ENCODE data around the gene SMG6.

The SMG6 gene

GRCh38 chr17:2025220-2025621 lies 278.4 kb downstream of the SMG6 start, which contains the start of gene RTN4RL1:
RTN4RL1 (minus strand) TSS chr17:2025334; CDS start chr17:2024865, 469 bp downstream.
- Histone ChIP-seq H3K23ac (ENCODE audit: low read length in 2 of 2) (no peak within 1 kb of the TSS), H3K27ac (ENCODE audit: low read length, poor library complexity, severe bottlenecking) (no peak within 1 kb of the TSS), H2BK5ac (ENCODE audit: low read depth, low read length, poor library complexity, severe bottlenecking) (no peak within 1 kb of the TSS), H4K8ac (ENCODE audit: low read length) (peak within 1 kb of the TSS; percentile 9), H3K4ac (ENCODE audit: low read depth in 1 of 2, low read length in 2 of 2) (no peak within 1 kb of the TSS), H3K36me3 (ENCODE audit: control insufficient read depth in 1 of 2, insufficient read depth in 2 of 2, low read depth in 1 of 2, low read length in 2 of 2) (no peaks in the 10 kb centered on the region), H3K4me1 (ENCODE audit: control insufficient read depth, insufficient read depth, low read depth, low read length) (peaks cover 35% of the 10 kb centered on the region), H2BK120ac (ENCODE audit: low read depth, low read length) (no peak within 1 kb of the TSS), H3K27me3 (ENCODE audit: control insufficient read depth in 1 of 2, insufficient read depth in 1 of 2, low read length in 2 of 2) (peaks cover 51 to 65% of the 10 kb centered on the region in 2 experiments), H3K4me2 (ENCODE audit: low read length, poor library complexity, severe bottlenecking) (peak within 1 kb of the TSS; percentile 89), H2BK12ac (ENCODE audit: low read length in 2 of 2) (no peak within 1 kb of the TSS), H2BK15ac (ENCODE audit: low read depth, poor library complexity, severe bottlenecking) (no peak within 1 kb of the TSS), H3K9me3 (ENCODE audit: control insufficient read depth, low read length) (no peaks in the 10 kb centered on the region), H2AK5ac (ENCODE audit: low read length, severe bottlenecking) (no peak within 1 kb of the TSS), H4K91ac (ENCODE audit: low read length) (no peak within 1 kb of the TSS), H3K14ac (ENCODE audit: low read length in 2 of 2) (no peak within 1 kb of the TSS), H3K79me1 (replicated peaks; ENCODE audit: low read length, poor library complexity, severe bottlenecking) (no peaks in the 10 kb centered on the region), H3K9ac (ENCODE audit: low read length) (no peak within 1 kb of the TSS), H3K4me3 (ENCODE audit: insufficient read depth in 1 of 2, low read depth in 1 of 2, low read length in 2 of 2) (peak within 1 kb of the TSS; percentile 44 to 62), H3K18ac (ENCODE audit: low read depth in 1 of 2, low read length in 2 of 2) (no peak within 1 kb of the TSS), H2AFZ (ENCODE audit: low read depth, low read length) (peak within 1 kb of the TSS; percentile 36)
- peak; percentile 47 for DNase-seq
- under 1% methylated on average over 46 of the region's 47 CpGs for WGBS

GRCh38 chr17:2024572-2025219 lies 278.9 kb downstream of the SMG6 start:
- no peak overlapping the region for H4K91ac ChIP-seq (ENCODE audit: low read length)

GRCh38 chr17:2023692-2024571 lies 279.7 kb downstream of the SMG6 start:
- peak; percentile 43 for DNase-seq
- Histone ChIP-seq H2BK12ac (ENCODE audit: low read length in 2 of 2) (no peak overlapping the region), H2BK15ac (ENCODE audit: low read depth, poor library complexity, severe bottlenecking) (no peak overlapping the region), H3K27me3 (ENCODE audit: control insufficient read depth in 1 of 2, insufficient read depth in 1 of 2, low read length in 2 of 2) (peaks cover 62 to 76% of the 10 kb centered on the region in 2 experiments), H3K79me1 (replicated peaks; ENCODE audit: low read length, poor library complexity, severe bottlenecking) (no peaks in the 10 kb centered on the region), H3K4me3 (ENCODE audit: insufficient read depth in 1 of 2, low read depth in 1 of 2, low read length in 2 of 2) (peak overlapping the region; percentile 16 to 62), H3K9me3 (ENCODE audit: control insufficient read depth, low read length) (no peaks in the 10 kb centered on the region), H4K91ac (ENCODE audit: low read length) (no peak overlapping the region), H2BK120ac (ENCODE audit: low read depth, low read length) (no peak overlapping the region), H4K8ac (ENCODE audit: low read length) (no peak overlapping the region), H2AK5ac (ENCODE audit: low read length, severe bottlenecking) (no peak overlapping the region), H3K4ac (ENCODE audit: low read depth in 1 of 2, low read length in 2 of 2) (no peak overlapping the region), H3K4me2 (ENCODE audit: low read length, poor library complexity, severe bottlenecking) (peak overlapping the region; percentile 89), H3K23ac (ENCODE audit: low read length in 2 of 2) (no peak overlapping the region), H2BK5ac (ENCODE audit: low read depth, low read length, poor library complexity, severe bottlenecking) (no peak overlapping the region), H2AFZ (ENCODE audit: low read depth, low read length) (no peak overlapping the region), H3K18ac (ENCODE audit: low read depth in 1 of 2, low read length in 2 of 2) (no peak overlapping the region), H3K27ac (ENCODE audit: low read length, poor library complexity, severe bottlenecking) (no peak overlapping the region), H3K9ac (ENCODE audit: low read length) (no peak overlapping the region), H3K14ac (ENCODE audit: low read length in 2 of 2) (no peak overlapping the region), H3K4me1 (ENCODE audit: control insufficient read depth, insufficient read depth, low read depth, low read length) (peaks cover 30% of the 10 kb centered on the region), H3K36me3 (ENCODE audit: control insufficient read depth in 1 of 2, insufficient read depth in 2 of 2, low read depth in 1 of 2, low read length in 2 of 2) (no peaks in the 10 kb centered on the region)
- 3% methylated on average over 71 of the region's 85 CpGs for WGBS

More at GRCh38 chr17:2024572-2025219, 278.9 kb downstream of the SMG6 start:
- Histone ChIP-seq H2AFZ (ENCODE audit: low read depth, low read length) (no peak overlapping the region), H4K8ac (ENCODE audit: low read length) (no peak overlapping the region), H3K4me1 (ENCODE audit: control insufficient read depth, insufficient read depth, low read depth, low read length) (peaks cover 34% of the 10 kb centered on the region), H3K9ac (ENCODE audit: low read length) (no peak overlapping the region), H3K27me3 (ENCODE audit: control insufficient read depth in 1 of 2, insufficient read depth in 1 of 2, low read length in 2 of 2) (peaks cover 56 to 71% of the 10 kb centered on the region in 2 experiments), H3K4me3 (ENCODE audit: insufficient read depth in 1 of 2, low read depth in 1 of 2, low read length in 2 of 2) (peak overlapping the region; percentile 44 to 62), H3K79me1 (replicated peaks; ENCODE audit: low read length, poor library complexity, severe bottlenecking) (no peaks in the 10 kb centered on the region), H2BK5ac (ENCODE audit: low read depth, low read length, poor library complexity, severe bottlenecking) (no peak overlapping the region), H3K23ac (ENCODE audit: low read length in 2 of 2) (no peak overlapping the region), H3K36me3 (ENCODE audit: control insufficient read depth in 1 of 2, insufficient read depth in 2 of 2, low read depth in 1 of 2, low read length in 2 of 2) (no peaks in the 10 kb centered on the region), H3K4me2 (ENCODE audit: low read length, poor library complexity, severe bottlenecking) (peak overlapping the region; percentile 89), H2AK5ac (ENCODE audit: low read length, severe bottlenecking) (no peak overlapping the region), H2BK12ac (ENCODE audit: low read length in 2 of 2) (no peak overlapping the region), H3K9me3 (ENCODE audit: control insufficient read depth, low read length) (no peaks in the 10 kb centered on the region), H3K27ac (ENCODE audit: low read length, poor library complexity, severe bottlenecking) (no peak overlapping the region), H2BK120ac (ENCODE audit: low read depth, low read length) (no peak overlapping the region), H2BK15ac (ENCODE audit: low read depth, poor library complexity, severe bottlenecking) (no peak overlapping the region), H3K18ac (ENCODE audit: low read depth in 1 of 2, low read length in 2 of 2) (no peak overlapping the region), H3K14ac (ENCODE audit: low read length in 2 of 2) (no peak overlapping the region), H3K4ac (ENCODE audit: low read depth in 1 of 2, low read length in 2 of 2) (no peak overlapping the region)
- DNase-seq, result no peak
- 4% methylated on average over 58 of the region's 73 CpGs for WGBS

GRCh38 chr17:2023256-2023655 lies 280.3 kb downstream of the SMG6 start:
- H3K4me3 ChIP-seq (ENCODE audit: insufficient read depth in 1 of 2, low read depth in 1 of 2, low read length in 2 of 2), result no peak overlapping the region
- H2AK5ac ChIP-seq (ENCODE audit: low read length, severe bottlenecking), result no peak overlapping the region
- 50% methylated on average over 16 of the region's 16 CpGs for WGBS

More at GRCh38 chr17:2023256-2023655, 280.3 kb downstream of the SMG6 start:
- Histone ChIP-seq H3K4me1 (ENCODE audit: control insufficient read depth, insufficient read depth, low read depth, low read length) (peaks cover 29% of the 10 kb centered on the region), H2BK5ac (ENCODE audit: low read depth, low read length, poor library complexity, severe bottlenecking) (no peak overlapping the region), H3K27me3 (ENCODE audit: control insufficient read depth in 1 of 2, insufficient read depth in 1 of 2, low read length in 2 of 2) (peaks cover 63 to 76% of the 10 kb centered on the region in 2 experiments), H2BK12ac (ENCODE audit: low read length in 2 of 2) (no peak overlapping the region), H3K4ac (ENCODE audit: low read depth in 1 of 2, low read length in 2 of 2) (no peak overlapping the region), H3K9me3 (ENCODE audit: control insufficient read depth, low read length) (no peaks in the 10 kb centered on the region), H2AFZ (ENCODE audit: low read depth, low read length) (no peak overlapping the region), H3K36me3 (ENCODE audit: control insufficient read depth in 1 of 2, insufficient read depth in 2 of 2, low read depth in 1 of 2, low read length in 2 of 2) (no peaks in the 10 kb centered on the region), H3K27ac (ENCODE audit: low read length, poor library complexity, severe bottlenecking) (no peak overlapping the region), H3K4me2 (ENCODE audit: low read length, poor library complexity, severe bottlenecking) (no peak overlapping the region), H4K91ac (ENCODE audit: low read length) (no peak overlapping the region), H2BK15ac (ENCODE audit: low read depth, poor library complexity, severe bottlenecking) (no peak overlapping the region), H3K18ac (ENCODE audit: low read depth in 1 of 2, low read length in 2 of 2) (no peak overlapping the region), H3K14ac (ENCODE audit: low read length in 2 of 2) (no peak overlapping the region), H3K23ac (ENCODE audit: low read length in 2 of 2) (no peak overlapping the region), H3K9ac (ENCODE audit: low read length) (no peak overlapping the region), H3K79me1 (replicated peaks; ENCODE audit: low read length, poor library complexity, severe bottlenecking) (no peaks in the 10 kb centered on the region), H2BK120ac (ENCODE audit: low read depth, low read length) (no peak overlapping the region), H4K8ac (ENCODE audit: low read length) (no peak overlapping the region)
- DNase-seq, result no peak
